Inflammatory macrophage treated with lipopolysaccharide for 4 hours (primary cell): ENCODE results near the gene PROC.

ENCODE experiments used
- DNase-seq: peaks from one replicate; pipeline ENCODE4 v3.0.0-alpha.2; 2020

PROC gene

GRCh38 chr2:127415593-127416505 is 2.4 kb upstream of the PROC start:
- peak; percentile 27 for DNase-seq

- no peak for DNase-seq
Measured at GRCh38 chr2:127416506-127417001, 1.7 kb upstream of the PROC start.

GRCh38 chr2:127417406-127417805 is 821 bp upstream of the PROC start:
- DNase-seq: no peak

GRCh38 chr2:127419112-127419430 is 844 bp downstream of the PROC start:
- no peak for DNase-seq

GRCh38 chr2:127419448-127420038 is 1.3 kb downstream of the PROC start:
- DNase-seq: no peak

GRCh38 chr2:127420039-127420864 is 2.0 kb downstream of the PROC start:
- no peak for DNase-seq

- DNase-seq: no peak
Measured at GRCh38 chr2:127421116-127421800, 3.0 kb downstream of the PROC start.

GRCh38 chr2:127421871-127422558 is 3.8 kb downstream of the PROC start:
- no peak for DNase-seq

- peak; percentile 16 for DNase-seq
Measured at GRCh38 chr2:127422559-127423477, 4.6 kb downstream of the PROC start.

GRCh38 chr2:127423478-127423843 is 5.2 kb downstream of the PROC start:
- no peak for DNase-seq

GRCh38 chr2:127423880-127424279 is 5.7 kb downstream of the PROC start:
- DNase-seq: peak; percentile 24

GRCh38 chr2:127424598-127425520 is 6.6 kb downstream of the PROC start:
- no peak for DNase-seq

- DNase-seq: no peak
Measured at GRCh38 chr2:127425540-127426490, 7.6 kb downstream of the PROC start.

GRCh38 chr2:127426501-127427354 is 8.5 kb downstream of the PROC start:
- no peak for DNase-seq

- no peak for DNase-seq
Measured at GRCh38 chr2:127427376-127428056, 9.3 kb downstream of the PROC start.

GRCh38 chr2:127428057-127428814 is 10.0 kb downstream of the PROC start:
- DNase-seq: no peak

GRCh38 chr2:127428815-127429109 is 10.5 kb downstream of the PROC start:
- no peak for DNase-seq
